SH-SY5Y (cell line): ENCODE results near the gene DGKK.

Source experiments
- GATA2 ChIP-seq: IDR thresholded peaks from 2 replicates; pipeline ENCODE4 v1.6.1; 2011; ENCODE audit warnings: mild to moderate bottlenecking, low read depth, low read length
- GATA3 ChIP-seq: IDR thresholded peaks from 2 replicates; pipeline ENCODE4 v1.6.1; 2011; ENCODE audit warnings: low read depth, mild to moderate bottlenecking, low read length, moderate library complexity

DNA sequence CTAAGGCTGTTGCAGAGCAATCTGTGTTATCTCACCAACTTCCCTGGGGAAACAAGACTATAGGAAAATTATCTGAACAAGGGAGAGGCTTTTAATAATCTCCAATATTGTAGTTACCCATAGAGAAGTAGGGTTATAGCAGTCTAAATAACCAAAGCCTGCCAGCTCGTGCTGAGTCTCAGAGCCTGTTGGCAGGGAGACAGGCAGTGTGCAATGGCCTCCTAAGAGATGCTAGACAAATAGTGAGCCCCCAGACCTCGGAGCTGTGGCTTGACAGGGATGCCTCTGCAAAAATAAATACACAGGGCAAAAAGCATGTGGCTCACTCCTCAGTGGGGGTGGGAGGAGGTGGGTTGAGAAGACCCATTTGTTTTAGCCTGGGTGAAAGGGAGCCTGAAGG is 76.7 kb downstream of the DGKK start:
- TF ChIP-seq GATA2 (no peak), GATA3 (no peak)
